NCI-H1105 (cell line): ENCODE data around the gene SERP2.

Experiments used
- DNase-seq: peaks from one replicate; lab custom pipeline; 2025; lab: John Stamatoyannopoulos, UW

Gene SERP2

GRCh38 chr13:44355621-44356020, 18.0 kb upstream of the SERP2 start:
- no peak for DNase-seq

- no peak for DNase-seq
Observed at GRCh38 chr13:44359983-44360375, 13.6 kb upstream of the SERP2 start.

GRCh38 chr13:44362394-44363040, 11.1 kb upstream of the SERP2 start:
- DNase-seq: no peak

- no peak for DNase-seq
Observed at GRCh38 chr13:44363631-44364344, 9.8 kb upstream of the SERP2 start.

GRCh38 chr13:44364345-44365000, 9.2 kb upstream of the SERP2 start:
- DNase-seq: no peak

- no peak for DNase-seq
Observed at GRCh38 chr13:44365008-44365407, 8.6 kb upstream of the SERP2 start.

DNA sequence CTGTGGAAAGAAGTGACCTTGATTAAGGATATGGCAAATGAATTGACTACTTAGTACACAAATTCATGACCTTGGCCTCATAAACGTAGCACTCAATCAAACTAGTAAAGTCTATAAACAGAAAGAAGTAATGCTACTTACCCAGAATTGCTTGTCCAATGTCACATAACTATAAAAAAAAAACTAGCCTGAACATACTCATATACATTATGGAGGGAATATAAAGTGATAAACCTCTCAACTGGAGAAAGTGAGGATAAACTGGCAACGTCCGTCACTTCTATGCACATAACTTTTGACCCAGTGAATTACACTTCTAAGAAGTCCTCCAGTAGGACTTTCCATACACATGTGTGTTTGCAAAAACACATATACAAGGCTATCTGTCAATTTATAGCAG, 7.7 kb upstream of the SERP2 start:
- no peak for DNase-seq

GRCh38 chr13:44368062-44368591, 5.5 kb upstream of the SERP2 start:
- no peak for DNase-seq

DNA sequence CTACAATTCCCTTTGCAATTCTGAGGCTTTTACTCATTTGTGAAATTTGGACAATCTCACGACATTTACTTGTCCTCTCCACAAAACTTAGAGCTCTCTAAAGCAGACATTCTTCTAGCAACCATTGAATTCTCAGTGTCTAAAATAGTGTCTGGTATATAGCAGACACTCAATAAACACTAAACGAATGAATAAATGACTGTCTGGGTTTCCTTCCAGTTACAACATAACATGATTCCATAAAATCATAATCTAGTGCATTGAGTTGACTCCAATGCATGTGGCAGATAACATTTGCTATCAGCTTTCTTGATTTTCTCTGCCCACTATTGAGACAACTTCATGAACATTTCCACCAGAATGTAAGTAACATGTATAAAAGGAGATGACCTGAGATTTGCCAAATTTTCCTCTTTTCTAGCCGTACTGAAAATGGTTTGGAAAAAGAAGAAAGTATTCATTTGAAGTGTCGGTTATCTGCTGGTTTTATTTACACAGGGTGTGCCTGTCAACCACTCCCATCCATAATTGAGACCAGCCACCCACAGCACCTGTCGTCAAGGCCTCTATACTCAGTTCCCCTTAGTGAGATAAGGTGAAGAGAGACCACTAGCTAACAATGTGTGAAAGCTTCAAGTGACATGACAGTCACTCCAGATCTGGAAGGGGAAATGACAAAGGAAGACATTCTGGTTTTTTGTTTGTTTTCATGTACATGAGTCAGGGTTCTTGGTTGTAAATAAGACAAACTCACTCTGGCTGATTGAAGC, 4.8 kb upstream of the SERP2 start:
- no peak for DNase-seq

- DNase-seq: no peak
Observed at GRCh38 chr13:44371421-44371820, 2.2 kb upstream of the SERP2 start.

- DNase-seq: no peak
Observed at GRCh38 chr13:44373247-44373600, 400 bp upstream of the SERP2 start.

DNA sequence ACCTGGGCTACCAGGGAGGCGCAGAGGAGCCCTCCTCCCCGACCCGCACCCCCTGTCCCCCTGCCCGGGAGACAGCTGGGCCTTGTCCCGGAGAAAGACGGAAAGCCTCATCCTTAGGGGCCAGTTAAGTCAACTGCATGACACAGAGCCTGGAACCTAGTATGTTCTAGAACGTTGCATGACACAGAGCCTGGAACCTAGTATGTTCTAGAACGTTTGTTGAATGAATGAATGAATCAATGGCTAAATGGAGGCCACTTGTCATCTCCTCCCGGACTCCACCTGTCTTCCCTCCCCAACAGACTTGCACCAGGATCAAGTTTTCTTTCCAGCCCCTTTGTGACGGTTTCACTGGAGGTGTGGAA, 706 bp downstream of the SERP2 start:
- DNase-seq: no peak

DNA sequence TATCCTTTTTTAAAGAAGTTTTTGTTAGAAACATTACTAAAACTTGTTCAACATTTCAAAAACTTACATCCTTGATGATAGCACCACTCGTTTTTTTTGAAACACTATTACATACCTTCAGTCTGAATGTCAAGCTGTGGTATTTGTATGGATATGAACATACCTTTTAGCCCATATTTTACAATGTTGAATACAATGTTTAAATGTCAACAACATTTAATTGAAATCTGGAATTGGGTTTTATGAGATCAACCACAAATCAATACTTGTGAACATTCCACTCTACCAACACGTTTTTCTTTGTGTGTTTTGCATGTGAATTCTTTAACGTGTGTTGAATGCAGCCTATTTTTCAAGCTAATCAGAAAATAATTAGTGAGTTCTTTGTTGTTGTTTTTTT, 4.7 kb downstream of the SERP2 start:
- no peak for DNase-seq

DNA sequence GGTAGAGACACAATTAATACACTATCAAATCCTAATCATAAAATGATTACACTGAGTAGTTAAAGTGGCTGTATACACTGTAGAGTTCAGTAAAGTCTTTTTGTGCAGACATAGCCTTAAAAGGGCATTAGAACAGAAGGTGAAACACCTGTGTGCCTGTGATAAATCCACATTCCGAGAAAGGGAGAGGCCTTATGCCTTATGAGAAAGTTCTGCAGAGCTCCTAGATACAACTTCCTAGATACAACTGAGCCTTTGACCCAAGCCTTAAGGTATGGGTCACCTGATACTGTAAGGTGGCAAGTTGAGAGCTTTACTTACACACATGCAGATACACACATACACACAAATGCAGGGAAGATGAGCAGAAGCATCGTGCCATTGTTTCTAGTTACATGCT, 6.3 kb downstream of the SERP2 start:
- no peak for DNase-seq

GRCh38 chr13:44380404-44381165, 7.0 kb downstream of the SERP2 start:
- DNase-seq: no peak

GRCh38 chr13:44382635-44383145, 9.1 kb downstream of the SERP2 start:
- no peak for DNase-seq

GRCh38 chr13:44383945-44384344, 10.3 kb downstream of the SERP2 start:
- DNase-seq: no peak

DNA sequence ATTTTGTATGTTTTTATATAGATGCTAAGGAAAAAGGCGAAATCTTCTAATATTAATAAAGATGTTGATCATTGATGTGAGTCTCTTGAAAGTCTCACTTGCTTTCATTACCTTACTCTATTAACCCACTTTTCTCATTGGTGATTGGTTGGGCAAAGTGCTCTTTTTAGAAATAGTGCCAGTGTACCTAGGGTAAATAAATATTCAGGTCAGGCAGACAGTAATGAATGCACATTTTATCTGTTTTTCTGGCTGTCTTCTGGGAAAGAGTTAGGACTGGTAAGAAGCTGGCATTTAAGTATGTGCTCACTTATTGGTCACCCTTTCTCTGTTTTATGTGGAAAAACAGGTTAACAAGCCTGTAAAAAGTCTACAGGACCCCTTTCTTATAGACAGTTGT, 11.2 kb downstream of the SERP2 start:
- DNase-seq: no peak

DNA sequence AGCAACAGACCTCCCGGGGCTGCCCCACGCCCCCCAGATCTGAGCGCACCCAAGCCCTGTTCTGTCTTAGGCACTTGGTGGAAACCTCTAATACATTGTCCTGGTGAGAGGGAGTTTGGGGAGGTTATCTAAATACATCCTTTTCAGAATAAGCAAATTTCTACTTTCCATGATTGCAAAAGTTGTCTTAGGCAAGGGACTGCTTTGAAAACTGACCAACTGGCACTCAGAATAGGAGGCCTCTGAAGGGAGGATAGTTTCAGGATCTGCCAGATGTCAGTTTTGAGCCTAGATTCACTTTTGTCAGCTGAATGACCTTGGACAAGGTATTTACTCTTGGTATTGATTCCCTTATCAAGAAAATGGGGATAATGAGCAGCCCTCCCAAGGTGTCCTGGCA, 11.8 kb downstream of the SERP2 start:
- DNase-seq: no peak

DNA sequence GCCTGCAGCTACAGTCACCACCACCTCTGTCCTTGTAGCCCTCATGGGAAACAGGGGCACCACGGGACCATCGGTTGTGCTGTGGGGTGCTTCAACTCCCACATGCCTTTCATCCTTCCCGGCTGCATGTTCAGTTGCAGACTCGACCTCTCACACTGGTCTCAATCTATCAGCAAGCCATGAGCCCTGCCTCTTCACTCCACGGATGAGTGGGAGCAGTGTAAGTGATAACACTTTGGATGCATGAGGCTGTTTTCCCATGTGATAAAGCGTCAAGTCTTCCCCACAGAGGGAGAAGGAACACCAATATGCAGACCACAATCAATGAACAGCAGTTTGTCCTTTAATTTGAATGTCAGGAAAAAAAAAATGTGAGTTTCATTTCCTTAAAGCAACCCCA, 12.2 kb downstream of the SERP2 start:
- no peak for DNase-seq

DNA sequence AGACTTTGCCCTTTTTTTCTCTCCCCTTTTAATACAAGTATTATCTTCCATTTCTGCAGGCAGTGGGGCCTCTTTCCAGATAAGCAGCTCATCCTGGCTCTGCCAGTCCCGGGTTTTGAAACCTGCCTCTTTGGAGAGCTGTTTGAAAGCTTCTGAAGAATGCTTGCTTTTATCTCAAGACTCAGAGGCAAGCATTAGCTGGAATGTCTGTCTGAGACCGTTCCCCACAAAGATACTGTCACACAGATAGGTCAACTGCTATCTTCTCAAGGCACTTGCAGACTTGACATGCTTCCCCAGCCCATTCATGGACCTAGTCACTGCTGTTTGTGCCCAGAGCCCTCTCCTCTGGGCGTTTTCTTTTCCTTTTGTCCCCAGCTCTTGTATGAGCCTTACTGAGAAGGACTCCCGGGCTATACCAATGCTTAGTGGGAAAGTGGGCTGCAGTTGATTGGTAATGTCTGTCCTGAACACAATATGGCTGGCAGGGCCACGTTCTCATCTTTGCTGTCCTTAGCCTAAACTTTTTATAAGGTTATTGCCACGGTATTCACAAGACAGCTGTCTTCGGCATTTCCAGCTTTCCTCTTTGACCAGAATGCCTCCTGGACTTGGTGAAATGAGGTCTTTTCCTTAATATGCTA, 13.4 kb downstream of the SERP2 start:
- no peak for DNase-seq
